ENCODE results near the gene CEP170.
"Not testable (repeated sequence)": the region's sequence is repeated elsewhere in the genome, so short reads cannot be mapped to it uniquely, and the experiment has no call there.

GRCh38 chr1:243203196-243203595 is 51.9 kb downstream of the CEP170 start:
- TF ChIP-seq CTCF (IDR thresholded peaks at IDR 0.05 in 2 of 3, conservative IDR thresholded peaks at IDR 0.05 in 1 of 3; ENCODE audit: borderline replicate concordance in 1 of 3, insufficient read depth in 1 of 3, low read depth in 2 of 3, low read length in 2 of 3); POLR2A (IDR thresholded peaks at IDR 0.05; ENCODE audit: borderline replicate concordance, extremely low read depth, insufficient read depth, insufficient read length); EZH2 (IDR thresholded peaks at IDR 0.05); TCF7L2 (IDR thresholded peaks at IDR 0.05; ENCODE audit: borderline replicate concordance, extremely low read depth, insufficient read depth, insufficient read length); CEBPB (IDR thresholded peaks at IDR 0.05; ENCODE audit: low read depth); SIN3A (IDR thresholded peaks at IDR 0.05; ENCODE audit: low read depth); ATF3 (IDR thresholded peaks at IDR 0.05); RAD21 (IDR thresholded peaks at IDR 0.05; ENCODE audit: low read depth); POLR2AphosphoS5 (IDR thresholded peaks at IDR 0.05; ENCODE audit: low read depth, low read length); ZNF274 (IDR thresholded peaks at IDR 0.05; ENCODE audit: low read depth, low read length): not testable (repeated sequence)
